HEK293T (cell line): ENCODE data around the gene CCM2L.
A peak's percentile ranks its signal among the peaks of the same experiment; 100 is the strongest.

Source experiments
- CTCF ChIA-PET: fragments of 350-600 bp; formaldehyde crosslinking; extraction: SDS; loops from one replicate; lab custom pipeline; 2021; ENCODE audit warnings: antibody characterized with exemption, inconsistent platforms; lab: Yijun Ruan, JAX
- POLR2A ChIA-PET: fragments of 350-600 bp; formaldehyde crosslinking; extraction: SDS; loops from one replicate; lab custom pipeline; 2020; ENCODE audit warnings: antibody characterized with exemption, inconsistent platforms; lab: Yijun Ruan, JAX
- DNase-seq: peaks from one replicate; pipeline ENCODE4 v3.0.0; 2012; ENCODE audit warnings: mixed read lengths; ENCODE audit errors: extremely low spot score
- ARNT ChIP-seq: fragments of 450-650 bp; IDR thresholded peaks from 2 replicates; pipeline ENCODE4 v1.6.1; 2017; ENCODE audit warnings: mild to moderate bottlenecking
- BHLHE40 ChIP-seq: fragments of 450-650 bp; IDR thresholded peaks from 2 replicates; pipeline ENCODE4 v1.6.1; 2016; ENCODE audit warnings: mild to moderate bottlenecking, moderate library complexity, borderline replicate concordance
- CTBP1 ChIP-seq: fragments of 450-650 bp; IDR thresholded peaks from 2 replicates; pipeline ENCODE4 v1.6.1; 2016; ENCODE audit warnings: borderline replicate concordance
- ELF4 ChIP-seq: fragments of 450-650 bp; IDR thresholded peaks from 2 replicates; pipeline ENCODE4 v1.6.1; 2017; ENCODE audit warnings: antibody characterized with exemption
- FOXA1 ChIP-seq: fragments of 450-650 bp; IDR thresholded peaks from 2 replicates; pipeline ENCODE4 v1.6.1; 2016; ENCODE audit warnings: mild to moderate bottlenecking
- FOXK2 ChIP-seq: fragments of 450-650 bp; IDR thresholded peaks from 2 replicates; pipeline ENCODE4 v1.6.1; 2016; ENCODE audit warnings: mild to moderate bottlenecking
- FOXM1 ChIP-seq: fragments of 450-650 bp; IDR thresholded peaks from 2 replicates; pipeline ENCODE4 v1.6.1; 2017; ENCODE audit warnings: mild to moderate bottlenecking, borderline replicate concordance
- HDGF ChIP-seq: fragments of 450-650 bp; IDR thresholded peaks from 2 replicates; pipeline ENCODE4 v1.6.1; 2017; ENCODE audit warnings: antibody characterized with exemption, borderline replicate concordance
- L3MBTL2 ChIP-seq: fragments of 450-650 bp; conservative IDR thresholded peaks from 2 replicates; pipeline ENCODE4 v1.6.1; 2016; ENCODE audit warnings: mild to moderate bottlenecking
- LEF1 ChIP-seq: fragments of 450-650 bp; IDR thresholded peaks from 2 replicates; pipeline ENCODE4 v1.6.1; 2017; ENCODE audit warnings: mild to moderate bottlenecking, borderline replicate concordance
- NFRKB ChIP-seq: fragments of 450-650 bp; IDR thresholded peaks from 2 replicates; pipeline ENCODE4 v1.6.1; 2016; ENCODE audit warnings: mild to moderate bottlenecking, moderate library complexity
- SP1 ChIP-seq: fragments of 450-650 bp; IDR thresholded peaks from 2 replicates; pipeline ENCODE4 v1.6.1; 2017
- SUZ12 ChIP-seq: fragments of 450-650 bp; IDR thresholded peaks from 2 replicates; pipeline ENCODE4 v1.6.1; 2016; ENCODE audit warnings: mild to moderate bottlenecking
- ZNF384 ChIP-seq: fragments of 450-650 bp; IDR thresholded peaks from 2 replicates; pipeline ENCODE4 v1.6.1; 2016
- TF ChIP-seq, protein P1 (sequence below): fragments of 450-650 bp; IDR thresholded peaks from 2 replicates; pipeline ENCODE4 v1.6.1; 2016

The CCM2L gene

DNA sequence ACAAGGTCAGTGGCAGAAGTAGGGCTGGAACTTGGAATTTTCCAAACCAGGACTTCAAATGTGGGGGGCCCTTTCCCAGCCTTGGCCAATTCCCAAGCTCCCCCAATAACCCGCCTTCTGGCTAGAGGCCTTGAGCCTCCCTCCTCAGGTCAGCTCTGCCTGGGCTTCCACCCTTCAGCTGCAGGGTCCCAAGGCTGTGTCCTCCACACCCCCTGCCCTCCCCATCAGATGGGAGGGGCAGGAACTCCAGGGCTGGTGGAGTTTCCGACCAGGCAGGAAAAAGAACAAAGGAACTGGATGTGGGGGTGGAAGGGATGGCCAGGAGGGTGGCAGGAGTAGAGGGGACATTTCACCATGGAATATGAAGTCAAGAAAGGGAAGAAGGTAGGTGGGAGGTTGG lies at the start of gene CCM2L:
TSS of gene CCM2L (plus strand) at position 338 of the 400 bp plus-strand sequence. CDS start at position 355, 17 bp downstream.
- ChIA-PET POLR2A (no interaction called here), CTCF (no interaction called here)

DNA sequence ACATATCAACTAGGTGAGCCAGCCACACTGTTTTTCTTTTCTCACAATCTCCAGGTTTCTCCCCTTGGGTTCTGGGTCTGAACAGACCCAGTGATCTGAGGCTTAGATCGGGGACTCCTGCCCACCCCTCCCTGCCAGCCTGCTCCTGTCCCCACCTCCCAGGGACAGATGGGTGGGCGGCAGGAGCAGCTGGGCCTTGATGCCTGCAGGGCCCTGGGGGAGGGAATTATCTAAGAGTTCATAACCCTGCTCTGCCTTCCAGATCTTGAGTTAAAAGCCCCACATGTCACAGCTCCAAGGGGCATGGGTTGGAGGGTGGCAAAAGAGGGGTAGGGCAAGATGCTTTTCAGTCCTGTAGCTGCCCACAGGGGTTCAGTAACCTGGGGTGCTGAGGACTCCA lies 47.5 kb upstream of the CCM2L start:
- ChIA-PET CTCF (interaction anchor here (1.4 kb wide), 1 partner anchor 110 kb away, joined by 7 read pairs; no protein-coding TSS in a partner anchor), POLR2A (interaction anchor here (0.6 to 1.0 kb wide), 2 partner anchors 83 to 152 kb away, joined by 3 read pairs; no protein-coding TSS in a partner anchor)
- DNase-seq, result no peak
- TF ChIP-seq, protein P1, sequence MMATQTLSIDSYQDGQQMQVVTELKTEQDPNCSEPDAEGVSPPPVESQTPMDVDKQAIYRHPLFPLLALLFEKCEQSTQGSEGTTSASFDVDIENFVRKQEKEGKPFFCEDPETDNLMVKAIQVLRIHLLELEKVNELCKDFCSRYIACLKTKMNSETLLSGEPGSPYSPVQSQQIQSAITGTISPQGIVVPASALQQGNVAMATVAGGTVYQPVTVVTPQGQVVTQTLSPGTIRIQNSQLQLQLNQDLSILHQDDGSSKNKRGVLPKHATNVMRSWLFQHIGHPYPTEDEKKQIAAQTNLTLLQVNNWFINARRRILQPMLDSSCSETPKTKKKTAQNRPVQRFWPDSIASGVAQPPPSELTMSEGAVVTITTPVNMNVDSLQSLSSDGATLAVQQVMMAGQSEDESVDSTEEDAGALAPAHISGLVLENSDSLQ, result no peak
- TF ChIP-seq ELF4 (no peak), FOXA1 (no peak), BHLHE40 (no peak), ARNT (no peak), SP1 (no peak), NFRKB (no peak), CTBP1 (no peak), SUZ12 (no peak)

More for the DNA sequence above, at the start of gene CCM2L:
- no peak for DNase-seq
- TF ChIP-seq FOXK2, result no peak
- TF ChIP-seq HDGF, result no peak

DNA sequence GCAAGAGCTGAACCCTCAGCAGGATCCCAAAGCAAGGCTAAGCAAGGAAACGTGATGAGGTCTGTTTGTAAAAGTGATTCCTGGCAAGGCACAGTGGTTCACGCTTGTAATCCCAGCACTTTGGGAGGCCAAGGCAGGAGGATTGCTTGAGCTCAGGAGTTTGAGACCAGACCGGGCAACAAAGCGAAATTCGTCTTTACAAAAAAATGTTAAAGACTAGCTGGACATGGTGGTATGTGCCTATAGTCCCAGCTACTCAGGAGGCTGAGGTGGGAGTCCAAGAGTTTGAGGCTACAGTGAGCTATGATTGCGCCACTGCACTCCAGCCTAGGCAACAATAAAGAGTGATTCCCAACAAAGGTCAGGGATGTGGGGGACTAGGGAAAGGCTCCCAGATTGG lies 46.3 kb upstream of the CCM2L start:
- DNase-seq, result no peak
- CTCF ChIA-PET, result interaction anchor here (0.8 to 1.4 kb wide), 3 partner anchors 12 to 111 kb away, joined by 3 to 7 read pairs (median 4); partner anchors contain the start of gene PDRG1
- TF ChIP-seq FOXA1 (no peak), ARNT (no peak), NFRKB (no peak), ZNF384 (no peak), FOXK2 (no peak), LEF1 (no peak)
- TF ChIP-seq, protein P1, result no peak
- POLR2A ChIA-PET, result interaction anchor here (1.0 kb wide), 1 partner anchor 84 kb away, joined by 3 read pairs; no protein-coding TSS in a partner anchor

DNA sequence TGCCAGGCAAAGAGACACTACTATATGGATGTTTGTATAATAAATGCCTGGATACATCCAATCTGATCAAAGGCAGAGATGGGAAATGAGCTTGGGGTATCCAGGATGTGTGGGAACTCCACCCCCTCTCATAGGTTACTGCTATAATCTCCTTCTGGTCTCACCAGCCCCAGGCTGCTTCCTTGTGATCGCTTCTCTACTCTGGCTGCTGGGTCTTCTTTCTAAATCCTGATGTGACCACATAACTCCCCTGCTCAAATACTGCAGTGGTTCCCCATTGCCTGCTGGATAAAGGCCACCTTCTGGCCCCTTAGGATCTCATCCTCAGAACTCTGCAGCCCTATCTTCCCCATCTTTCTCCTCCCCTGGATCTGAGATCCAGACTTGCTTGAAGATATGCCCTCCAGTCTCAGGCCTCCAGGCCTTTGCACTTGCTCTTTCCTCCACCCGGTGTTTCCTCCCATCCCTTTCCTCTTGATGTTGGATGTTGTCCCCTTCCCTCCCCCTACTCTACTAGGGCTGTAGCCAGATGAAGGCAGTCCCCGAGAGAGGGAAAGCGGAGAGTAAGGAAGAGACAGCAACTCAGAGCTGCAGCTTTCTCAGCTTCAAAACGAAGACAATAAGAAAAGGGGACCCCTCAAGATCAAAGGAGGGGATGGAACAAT lies 43.1 kb upstream of the CCM2L start:
- TF ChIP-seq L3MBTL2, result no peak
- TF ChIP-seq, protein P1, result no peak
- no peak for TF ChIP-seq LEF1
- CTCF ChIA-PET, result interaction anchor here (1.1 kb wide), 1 partner anchor 15 kb away, joined by 3 read pairs; the partner anchor contains the start of gene PDRG1
- POLR2A ChIA-PET, result no interaction called here
- DNase-seq, result no peak

DNA sequence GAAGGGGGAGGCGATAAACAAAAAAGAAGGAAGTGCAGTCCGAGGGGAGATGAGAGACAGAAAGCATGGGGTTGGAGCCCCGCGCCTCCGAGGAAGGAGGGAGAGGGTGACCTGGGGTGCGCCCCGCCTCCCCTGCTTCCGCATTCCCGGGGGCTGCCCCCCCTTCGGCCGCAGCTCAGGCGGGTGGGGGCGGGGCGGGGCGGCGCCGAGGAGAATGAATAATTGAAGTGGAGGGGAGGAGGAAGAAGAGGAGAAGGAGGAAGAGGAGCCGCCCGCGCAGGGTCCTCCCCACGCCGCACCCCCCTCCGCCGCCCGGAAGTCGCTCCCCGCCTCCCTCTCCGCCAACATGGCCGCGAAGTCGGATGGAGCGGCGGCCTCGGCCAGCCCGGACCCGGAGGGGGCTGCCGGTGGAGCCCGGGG lies 42.4 kb upstream of the CCM2L start, which contains the start of gene XKR7:
TSS of gene XKR7 (plus strand) at position 322 of the 420 bp plus-strand sequence. CDS start at position 347, 25 bp downstream.
- TF ChIP-seq FOXK2 (no peak), NFRKB (no peak), ZNF384 (no peak), BHLHE40 (no peak)
- ChIA-PET CTCF (no interaction called here), POLR2A (no interaction called here)
- DNase-seq, result no peak

DNA sequence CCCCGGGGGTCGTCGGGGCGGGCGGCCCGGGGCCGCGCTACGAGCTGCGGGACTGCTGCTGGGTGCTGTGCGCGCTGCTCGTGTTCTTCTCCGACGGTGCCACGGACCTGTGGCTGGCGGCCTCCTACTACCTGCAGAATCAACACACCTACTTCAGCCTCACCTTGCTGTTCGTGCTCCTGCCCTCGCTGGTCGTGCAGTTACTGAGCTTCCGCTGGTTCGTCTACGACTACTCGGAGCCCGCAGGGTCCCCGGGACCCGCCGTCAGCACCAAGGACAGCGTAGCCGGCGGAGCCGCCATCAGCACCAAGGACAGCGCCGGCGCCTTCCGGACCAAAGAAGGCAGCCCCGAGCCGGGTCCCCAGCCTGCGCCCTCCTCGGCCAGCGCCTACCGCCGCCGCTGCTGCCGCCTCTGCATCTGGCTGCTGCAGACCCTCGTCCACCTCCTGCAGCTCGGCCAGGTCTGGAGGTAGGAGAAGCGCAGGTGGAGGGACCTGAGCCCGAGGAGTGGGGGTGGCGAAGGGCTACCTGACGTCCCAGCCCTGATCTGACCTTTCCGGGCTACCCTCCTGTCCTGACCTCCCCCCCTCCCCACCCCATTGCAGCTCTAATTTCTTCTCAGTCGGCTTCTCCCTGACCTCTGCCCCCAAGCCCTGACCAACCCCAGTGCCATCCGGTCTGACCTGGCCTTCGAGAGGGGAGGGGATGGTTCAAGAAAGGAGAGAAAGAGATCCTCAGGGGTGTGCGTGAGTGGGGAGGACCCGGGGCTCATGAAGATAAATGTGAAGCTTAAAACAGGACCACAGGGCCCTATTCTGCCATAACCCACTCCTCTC lies 41.7 kb upstream of the CCM2L start:
- DNase-seq, result peak; percentile 93
- no peak for TF ChIP-seq FOXA1
- no peak for TF ChIP-seq FOXM1
- no peak for TF ChIP-seq ELF4
- no peak for TF ChIP-seq HDGF
- no peak for TF ChIP-seq SUZ12
- no peak for TF ChIP-seq BHLHE40
- TF ChIP-seq LEF1, result no peak
- no peak for TF ChIP-seq NFRKB
- TF ChIP-seq FOXK2, result no peak
- no peak for TF ChIP-seq CTBP1
- CTCF ChIA-PET, result interaction anchor here (1.1 kb wide), 1 partner anchor 37 kb away, joined by 3 read pairs; no protein-coding TSS in a partner anchor
- POLR2A ChIA-PET, result interaction anchor here (0.6 kb wide), 1 partner anchor 17 kb away, joined by 4 read pairs; the partner anchor contains the start of gene PDRG1

DNA sequence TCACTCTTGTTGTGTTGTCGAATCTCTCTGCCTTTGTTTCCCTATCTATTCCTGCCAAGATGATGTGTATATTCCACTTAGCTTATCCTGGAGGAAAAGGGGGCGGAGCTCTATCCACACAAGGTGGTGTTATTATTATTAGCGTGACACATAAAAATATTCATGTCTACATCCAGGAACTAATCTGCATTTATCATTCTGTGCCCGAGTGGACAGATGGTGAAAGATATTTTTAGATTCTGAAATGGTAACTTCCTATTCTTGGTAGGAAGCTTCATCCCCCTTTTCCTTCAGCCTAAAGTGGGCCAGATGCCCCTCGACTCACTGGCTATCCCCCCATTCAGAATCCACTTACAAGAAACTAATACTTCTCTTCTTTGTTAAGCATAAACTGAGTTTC lies 40.2 kb upstream of the CCM2L start:
- TF ChIP-seq NFRKB (no peak), HDGF (no peak), ELF4 (no peak), FOXK2 (no peak)
- POLR2A ChIA-PET, result no interaction called here
- DNase-seq, result no peak
- CTCF ChIA-PET, result interaction anchor here (0.7 kb wide), 1 partner anchor 117 kb away, joined by 3 read pairs; no protein-coding TSS in a partner anchor
